ENCODE results near the gene ZNF618.

The ZNF618 gene

GRCh38 chr9:114034661-114035062, 158.6 kb downstream of the ZNF618 start:
- Histone ChIP-seq H3K27ac (no peak overlapping the region), H3K27me3 (replicated peaks) (no peaks in the 10 kb centered on the region), H3K36me3 (replicated peaks) (peaks cover 44% of the 10 kb centered on the region), H3K4me3 (ENCODE audit: low read depth, low read length) (no peak overlapping the region)
- DNase-seq, result no peak
- TF ChIP-seq, protein P1, sequence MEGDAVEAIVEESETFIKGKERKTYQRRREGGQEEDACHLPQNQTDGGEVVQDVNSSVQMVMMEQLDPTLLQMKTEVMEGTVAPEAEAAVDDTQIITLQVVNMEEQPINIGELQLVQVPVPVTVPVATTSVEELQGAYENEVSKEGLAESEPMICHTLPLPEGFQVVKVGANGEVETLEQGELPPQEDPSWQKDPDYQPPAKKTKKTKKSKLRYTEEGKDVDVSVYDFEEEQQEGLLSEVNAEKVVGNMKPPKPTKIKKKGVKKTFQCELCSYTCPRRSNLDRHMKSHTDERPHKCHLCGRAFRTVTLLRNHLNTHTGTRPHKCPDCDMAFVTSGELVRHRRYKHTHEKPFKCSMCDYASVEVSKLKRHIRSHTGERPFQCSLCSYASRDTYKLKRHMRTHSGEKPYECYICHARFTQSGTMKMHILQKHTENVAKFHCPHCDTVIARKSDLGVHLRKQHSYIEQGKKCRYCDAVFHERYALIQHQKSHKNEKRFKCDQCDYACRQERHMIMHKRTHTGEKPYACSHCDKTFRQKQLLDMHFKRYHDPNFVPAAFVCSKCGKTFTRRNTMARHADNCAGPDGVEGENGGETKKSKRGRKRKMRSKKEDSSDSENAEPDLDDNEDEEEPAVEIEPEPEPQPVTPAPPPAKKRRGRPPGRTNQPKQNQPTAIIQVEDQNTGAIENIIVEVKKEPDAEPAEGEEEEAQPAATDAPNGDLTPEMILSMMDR (IDR thresholded peaks at IDR 0.05; ENCODE audit: low read depth, low read length, missing control alignments), result no peak
- in situ Hi-C loops (cut with HindIII; ENCODE audit: low pct_ligation_motif_present, low sequenced_read_pairs), result no loop called here

- H3K27ac ChIP-seq, result no peak overlapping the region
- TF ChIP-seq, protein P1 (IDR thresholded peaks at IDR 0.05; ENCODE audit: low read depth, low read length, missing control alignments), result no peak
- DNase-seq, result no peak
- in situ Hi-C loops (cut with HindIII; ENCODE audit: low pct_ligation_motif_present, low sequenced_read_pairs), result no loop called here
- peaks cover 40% of the 10 kb centered on the region for H3K36me3 ChIP-seq (replicated peaks)
- H3K4me3 ChIP-seq (ENCODE audit: low read depth, low read length), result no peak overlapping the region
- H3K27me3 ChIP-seq (replicated peaks), result no peaks in the 10 kb centered on the region
These were observed 159.2 kb downstream of the ZNF618 start for GRCh38 chr9:114035221-114035844.

GRCh38 chr9:114035845-114036801, 160.0 kb downstream of the ZNF618 start:
- TF ChIP-seq, protein P1 (IDR thresholded peaks at IDR 0.05; ENCODE audit: low read depth, low read length, missing control alignments), result no peak
- in situ Hi-C loops (cut with HindIII; ENCODE audit: low pct_ligation_motif_present, low sequenced_read_pairs), result no loop called here
- no peaks in the 10 kb centered on the region for H3K27me3 ChIP-seq (replicated peaks)
- no peak overlapping the region for H3K4me3 ChIP-seq (ENCODE audit: low read depth, low read length)
- H3K36me3 ChIP-seq (replicated peaks), result peaks cover 36% of the 10 kb centered on the region
- DNase-seq, result no peak
- no peak overlapping the region for H3K27ac ChIP-seq

GRCh38 chr9:114037249-114037648, 161.1 kb downstream of the ZNF618 start:
- peaks cover 32% of the 10 kb centered on the region for H3K36me3 ChIP-seq (replicated peaks)
- H3K27ac ChIP-seq, result no peak overlapping the region
- no peaks in the 10 kb centered on the region for H3K27me3 ChIP-seq (replicated peaks)
- in situ Hi-C loops (cut with HindIII; ENCODE audit: low pct_ligation_motif_present, low sequenced_read_pairs), result no loop called here
- DNase-seq, result no peak
- TF ChIP-seq, protein P1 (IDR thresholded peaks at IDR 0.05; ENCODE audit: low read depth, low read length, missing control alignments), result no peak
- H3K4me3 ChIP-seq (ENCODE audit: low read depth, low read length), result no peak overlapping the region

DNA sequence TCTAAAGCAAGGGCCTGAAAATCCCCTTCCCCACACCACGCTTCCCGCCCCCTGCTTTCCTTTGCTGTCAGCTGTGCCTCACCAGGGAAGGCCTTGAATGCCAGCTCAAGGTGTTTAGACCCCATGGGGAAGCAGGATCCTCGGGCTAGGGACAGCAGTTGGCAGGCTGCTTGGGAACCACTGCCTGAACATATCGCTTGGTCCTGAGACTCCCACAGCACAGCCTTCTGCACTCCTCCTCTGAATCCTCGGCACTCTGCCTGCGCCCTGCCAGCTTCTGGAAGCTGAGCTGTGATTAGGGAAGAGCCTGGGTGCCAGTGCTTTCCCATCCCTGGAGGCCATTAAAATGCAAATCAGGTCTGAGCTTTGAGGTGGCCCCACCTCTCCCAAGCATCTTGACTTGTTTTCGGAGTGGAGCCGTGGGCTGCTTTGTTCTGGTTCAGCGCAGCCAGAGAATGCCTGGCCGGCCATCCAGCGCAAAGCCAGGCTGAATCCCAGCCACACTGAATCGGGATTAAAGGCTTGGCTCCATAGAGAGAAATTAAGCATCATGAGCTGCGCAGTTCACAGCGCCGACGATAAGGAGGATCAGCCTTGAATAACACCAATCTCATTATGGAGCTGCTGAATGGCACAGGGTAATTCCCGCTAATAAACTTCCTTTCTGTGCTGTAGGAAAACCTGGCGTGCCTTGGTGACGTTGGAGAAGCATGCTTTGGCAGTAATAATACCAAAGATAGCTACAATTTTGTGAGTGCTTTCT, 162.0 kb downstream of the ZNF618 start:
- H3K36me3 ChIP-seq (replicated peaks), result peaks cover 27% of the 10 kb centered on the region

More for the DNA sequence above, 162.0 kb downstream of the ZNF618 start:
- Histone ChIP-seq H3K4me3 (ENCODE audit: low read depth, low read length) (no peak overlapping the region), H3K27me3 (replicated peaks) (no peaks in the 10 kb centered on the region), H3K27ac (no peak overlapping the region)
- TF ChIP-seq, protein P1 (IDR thresholded peaks at IDR 0.05; ENCODE audit: low read depth, low read length, missing control alignments), result no peak
- DNase-seq, result no peak
- in situ Hi-C loops (cut with HindIII; ENCODE audit: low pct_ligation_motif_present, low sequenced_read_pairs), result no loop called here
